GM15510 (cell line): ENCODE measurements around the gene GUCY2F.

ENCODE experiments used
- POLR2A ChIP-seq: IDR thresholded peaks from 3 replicates; pipeline ENCODE4 v1.6.1; 2011; ENCODE audit warnings: borderline replicate concordance; ENCODE audit not compliant: insufficient read length; ENCODE audit errors: extremely low read depth

GUCY2F gene

DNA sequence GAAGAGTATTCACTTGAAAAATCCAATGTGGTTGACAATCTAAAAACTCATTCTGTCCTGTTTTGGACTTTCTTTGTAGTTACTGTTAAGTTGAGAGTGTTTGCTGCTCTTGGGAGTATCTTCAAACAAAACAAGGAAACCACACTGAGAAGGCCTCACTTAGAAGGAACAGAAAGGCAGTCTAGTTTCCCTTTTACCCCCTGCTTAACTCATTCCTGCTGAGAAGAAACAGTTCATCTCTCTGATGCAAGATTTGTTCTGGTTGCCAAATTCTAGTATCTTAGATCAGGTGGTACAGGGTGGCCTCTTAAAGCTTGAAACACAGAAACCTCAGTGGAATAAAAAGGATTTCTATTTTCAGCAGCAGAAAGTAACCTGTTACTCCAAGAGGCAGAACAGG is 41.4 kb downstream of the GUCY2F start:
- no peak for TF ChIP-seq POLR2A

DNA sequence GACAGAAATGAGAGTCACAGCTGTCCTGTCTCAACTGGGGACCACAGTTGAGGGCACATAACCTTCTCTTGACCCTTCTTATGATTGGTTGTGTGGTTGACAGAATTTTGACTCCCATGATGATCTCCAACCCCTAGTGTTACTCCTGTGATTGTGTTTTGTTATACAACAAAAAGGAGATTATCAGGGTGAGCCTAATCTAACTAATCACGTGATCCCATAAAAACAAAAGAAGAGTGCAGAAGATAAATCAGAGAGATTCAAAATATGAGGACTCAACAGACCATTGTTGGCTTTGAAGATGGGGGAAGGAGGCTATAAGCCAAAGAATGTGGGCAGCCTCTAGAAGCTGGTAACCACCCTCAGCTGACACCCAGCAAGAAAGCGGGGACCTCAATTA is 72.7 kb downstream of the GUCY2F start:
- TF ChIP-seq POLR2A = no peak

- TF ChIP-seq POLR2A = no peak
Measured at GRCh38 chrX:109403922-109404321, 78.0 kb downstream of the GUCY2F start.

DNA sequence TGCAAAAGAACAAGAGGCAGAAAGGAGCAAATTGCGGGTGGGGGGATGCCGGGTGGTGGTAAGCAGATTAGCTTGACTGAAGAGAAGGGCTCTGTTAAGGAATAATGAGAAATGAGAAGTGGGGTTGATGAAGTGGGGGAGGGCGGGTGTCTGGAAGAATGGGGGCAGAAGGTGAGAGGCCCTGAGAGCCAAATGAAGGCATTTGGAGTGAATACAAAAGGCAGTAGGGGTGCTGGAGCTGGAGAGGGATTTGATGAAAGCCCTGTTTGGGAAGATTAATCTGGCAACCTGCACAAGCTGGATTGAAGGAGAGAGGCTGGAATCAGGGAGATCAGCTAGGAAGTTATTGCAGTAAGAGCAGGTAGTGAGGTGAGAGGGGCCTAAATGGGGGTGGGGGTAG is 82.1 kb downstream of the GUCY2F start:
- no peak for TF ChIP-seq POLR2A

DNA sequence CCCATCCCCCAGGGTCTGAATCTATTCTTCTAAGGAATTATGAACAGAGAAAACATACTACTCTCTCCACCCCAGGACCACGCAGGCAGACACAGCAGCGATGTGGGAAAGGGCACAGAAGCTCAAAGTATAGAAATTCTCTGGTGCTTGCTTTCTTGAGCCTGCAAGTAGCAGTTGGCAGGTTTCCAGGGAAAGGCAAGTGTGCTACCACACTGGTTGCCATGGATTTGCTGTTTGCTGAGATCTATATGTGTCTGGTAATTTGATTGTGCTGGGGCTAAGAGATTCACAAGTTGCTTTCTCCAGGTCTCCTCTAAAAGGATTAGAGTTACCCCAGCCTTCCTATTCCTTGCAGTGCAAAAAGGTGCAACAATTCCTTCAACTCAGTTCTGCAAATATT is 83.1 kb downstream of the GUCY2F start:
- TF ChIP-seq POLR2A = no peak

GRCh38 chrX:109398061-109398460 is 83.8 kb downstream of the GUCY2F start:
- no peak for TF ChIP-seq POLR2A

DNA sequence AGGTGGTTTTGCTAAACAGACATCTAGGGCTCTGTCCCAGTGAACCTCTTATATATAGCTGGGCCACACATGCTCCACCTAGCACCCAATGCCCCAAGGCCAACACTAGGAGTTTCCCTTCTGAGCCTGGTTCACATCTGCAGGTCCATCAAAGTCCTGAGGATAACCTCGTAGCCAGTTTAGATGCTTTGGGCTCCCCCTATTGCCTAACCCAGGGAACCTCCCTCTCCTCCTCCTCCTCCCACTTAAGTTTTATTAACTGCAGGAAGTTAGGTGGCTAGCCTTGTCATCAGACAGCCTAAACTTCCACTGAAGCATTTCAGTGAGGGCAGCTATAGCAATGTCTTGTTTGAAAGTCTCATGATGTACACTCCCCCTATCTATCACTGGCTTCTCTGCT is 88.0 kb downstream of the GUCY2F start:
- no peak for TF ChIP-seq POLR2A

- no peak for TF ChIP-seq POLR2A
Measured at GRCh38 chrX:109392895-109393294, 89.0 kb downstream of the GUCY2F start.

DNA sequence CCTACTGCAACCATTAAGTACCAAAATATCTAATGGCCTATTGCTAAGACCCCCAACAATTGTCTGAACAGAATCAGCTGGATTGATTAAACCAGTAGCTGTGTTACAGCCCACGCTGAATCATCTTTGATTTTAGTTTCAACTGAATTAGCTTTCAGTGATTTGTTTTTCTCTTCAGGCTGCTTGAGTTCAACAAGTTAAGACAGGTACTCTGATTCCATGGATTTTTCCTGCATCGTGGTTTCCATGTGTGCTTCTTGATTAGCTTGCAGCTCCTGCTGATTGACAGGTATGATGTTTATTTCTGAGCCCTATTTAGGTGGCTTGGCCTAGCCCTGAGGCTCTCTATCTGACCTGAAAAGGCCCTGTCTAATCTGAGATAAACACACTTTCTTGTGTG is 91.3 kb downstream of the GUCY2F start:
- TF ChIP-seq POLR2A = no peak

- no peak for TF ChIP-seq POLR2A
Measured at GRCh38 chrX:109389917-109390316, 92.0 kb downstream of the GUCY2F start.

- no peak for TF ChIP-seq POLR2A
Measured at GRCh38 chrX:109384699-109385098, 97.2 kb downstream of the GUCY2F start.

GRCh38 chrX:109382332-109382731 is 99.6 kb downstream of the GUCY2F start:
- no peak for TF ChIP-seq POLR2A

DNA sequence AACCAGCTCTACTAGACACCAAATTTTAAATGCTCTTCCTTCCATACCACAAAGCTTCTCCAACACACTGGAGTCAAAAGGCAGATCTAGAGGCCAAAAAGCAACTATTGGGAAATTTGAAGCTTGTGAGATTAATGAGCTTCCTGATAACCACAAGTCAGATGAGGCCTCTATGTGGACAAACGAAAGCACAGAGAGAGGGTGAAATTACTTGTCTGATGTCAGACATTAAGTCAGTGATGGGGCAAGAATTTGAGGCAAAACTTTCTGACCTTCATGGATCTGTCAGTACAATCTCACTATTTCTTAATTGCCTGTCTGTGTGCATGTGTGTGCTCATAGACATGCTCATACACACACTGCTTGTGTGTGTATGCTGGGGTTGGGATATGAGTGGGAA is 103.6 kb downstream of the GUCY2F start:
- TF ChIP-seq POLR2A = no peak

DNA sequence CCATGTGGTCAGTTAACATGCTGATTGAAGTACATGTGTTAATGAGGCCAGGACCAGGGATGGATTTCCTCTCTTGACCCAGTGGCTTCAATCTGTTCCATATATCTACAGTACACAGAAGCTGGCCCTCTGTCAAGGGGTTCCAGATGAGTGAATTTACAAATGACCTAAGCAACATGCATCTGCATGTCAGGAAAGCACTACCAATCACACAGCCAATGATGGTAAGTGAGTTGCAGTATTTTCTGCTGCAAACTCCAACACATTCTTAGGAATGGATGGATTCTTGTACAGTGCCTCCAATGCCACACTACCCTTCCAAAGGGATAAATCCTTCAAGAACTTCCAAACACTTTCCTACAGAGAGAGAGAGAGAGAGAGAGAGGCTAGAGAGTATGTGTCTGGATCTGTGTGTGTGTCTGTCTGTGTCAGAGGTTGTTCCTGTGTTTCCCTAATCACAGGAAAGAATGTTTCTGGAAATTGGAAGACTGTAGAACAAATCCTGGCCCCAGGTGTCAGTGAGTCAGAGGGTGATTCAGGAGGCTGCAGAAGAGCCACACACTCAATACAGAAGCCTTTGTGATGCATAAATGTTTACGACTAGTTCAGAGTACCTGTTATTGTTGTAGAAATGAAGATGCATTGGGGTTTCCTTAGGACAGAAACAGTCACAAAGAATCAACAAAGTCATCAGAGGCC is 107.5 kb downstream of the GUCY2F start:
- TF ChIP-seq POLR2A = no peak

- TF ChIP-seq POLR2A = no peak
Measured at GRCh38 chrX:109373468-109373867, 108.4 kb downstream of the GUCY2F start.

DNA sequence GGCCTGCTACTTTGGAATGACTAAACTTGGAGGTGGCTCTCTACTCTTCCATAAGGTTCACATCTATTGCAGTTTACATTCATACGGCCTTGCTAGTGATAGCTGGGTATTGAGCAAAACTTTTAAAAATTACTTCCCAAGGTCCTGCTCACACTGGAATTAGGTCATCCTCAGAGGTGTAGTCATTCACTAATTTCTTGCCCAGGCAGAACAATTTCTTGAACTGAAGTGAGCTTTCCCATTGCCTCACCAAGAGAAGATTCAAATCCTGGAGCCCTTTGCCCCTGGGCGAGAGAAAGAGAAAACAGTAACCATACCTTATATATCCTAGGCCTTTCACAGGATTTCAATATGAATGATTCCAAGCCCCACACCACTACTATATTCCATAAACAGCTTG is 109.2 kb downstream of the GUCY2F start:
- no peak for TF ChIP-seq POLR2A

DNA sequence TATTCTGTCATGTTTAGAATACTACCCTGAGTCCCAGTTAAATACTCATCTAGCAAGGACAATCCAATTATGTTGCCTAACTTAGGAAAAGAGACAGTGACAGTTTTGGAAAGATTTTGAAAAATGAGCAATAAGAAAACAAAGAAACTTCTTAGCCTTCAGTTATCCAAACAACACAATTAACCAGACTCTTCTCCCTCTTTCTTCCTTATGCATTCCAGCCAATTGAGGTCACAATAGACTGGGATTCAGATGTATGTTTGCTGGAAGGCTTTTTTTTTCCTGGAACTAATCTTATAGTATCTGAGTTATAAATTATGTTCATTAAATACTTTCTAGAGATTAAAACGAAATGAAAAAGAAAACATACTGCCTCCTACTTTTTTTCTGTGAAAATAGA is 109.6 kb downstream of the GUCY2F start:
- no peak for TF ChIP-seq POLR2A
